Measurements from ENCODE around the gene TSSC4.
"Not testable (repeated sequence)": the region's sequence is repeated elsewhere in the genome, so short reads cannot be mapped to it uniquely, and the experiment has no call there.

GRCh38 chr11:2357651-2358050 lies 42.9 kb upstream of the TSSC4 start:
- not testable (repeated sequence) for TF ChIP-seq CTCF, POLR2A (IDR thresholded peaks at IDR 0.05)
